ENCODE measurements around the gene DYNC1I1. TPM values are rescaled to one million over a fixed set of nuclear protein-coding genes. Genes with fewer than 3 reads are reported as not detected.

The DYNC1I1 gene
- total and polyA plus RNA-seq, 2 of the 13 experiments (the other 11 are each of a cell fraction or from before 2014, with no cell fraction given): not detected

DNA sequence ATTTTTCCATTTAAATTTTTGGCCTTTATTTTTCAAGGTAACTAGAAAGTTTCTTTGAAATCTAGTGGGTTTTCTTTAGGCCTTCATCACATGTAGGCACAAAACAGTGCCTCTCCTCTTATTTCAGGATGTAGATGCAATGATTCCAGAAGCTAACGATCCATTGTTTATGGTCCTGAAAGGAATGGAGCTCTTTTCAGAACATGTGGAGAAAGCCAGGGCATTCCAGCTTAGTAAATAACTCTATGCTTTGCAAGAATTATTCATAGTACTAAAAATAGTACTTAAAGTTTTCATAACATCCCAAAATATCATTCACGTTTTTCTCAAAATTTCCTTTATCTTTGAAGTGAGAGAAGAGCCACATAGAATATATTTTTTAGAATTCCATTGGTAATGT lies 91.3 kb downstream of the DYNC1I1 start:
- H3K4me2 ChIP-seq (ENCODE audit: low read depth, low read length): no peak overlapping the region
- ATAC-seq: no peak
- DNase-seq (ENCODE audit: low spot score): no peak
- ChIA-PET CTCF (ENCODE audit: low intra/inter-chr PET ratio, low total read pairs) (no interaction called here), POLR2A (no interaction called here)
- H3K4me3 ChIP-seq (replicated peaks in 1 of 3; ENCODE audit: insufficient read depth in 1 of 3, low read depth in 2 of 3, low read length in 3 of 3): no peak overlapping the region
- H3K27ac ChIP-seq (ENCODE audit: extremely low read length, insufficient read depth, low read length): no peak overlapping the region
- H3K9ac ChIP-seq (ENCODE audit: insufficient read depth, low read depth, low read length): no peak overlapping the region
- no peaks in the 10 kb centered on the region for H4K20me1 ChIP-seq (ENCODE audit: insufficient read depth, low read length)
- no TSS peak for BruUV-seq (replicated peaks)
- H2AFZ ChIP-seq (ENCODE audit: low read length): no peak overlapping the region
- H3K27me3 ChIP-seq (ENCODE audit: control insufficient read depth in 1 of 2, insufficient read depth in 2 of 2, low read length in 2 of 2): no peaks in the 10 kb centered on the region
- in situ Hi-C loops (cut with HindIII; ENCODE audit: extremely low pct_ligation_motif_present, low pct_unique_long_range_greater_than_20kb): loop anchor here (25.0 kb wide), 1 partner anchor 326 kb away; no protein-coding TSS in a partner anchor
- no peaks in the 10 kb centered on the region for H3K36me3 ChIP-seq (replicated peaks in 1 of 2; ENCODE audit: control insufficient read depth in 1 of 2, insufficient read depth in 2 of 2, low read length in 2 of 2)
- TF ChIP-seq HIVEP1 (CRISPR knock-in tag; IDR thresholded peaks at IDR 0.05) (no peak), ZNF343 (CRISPR knock-in tag; IDR thresholded peaks at IDR 0.05) (no peak), ZNF552 (CRISPR knock-in tag; IDR thresholded peaks at IDR 0.05; ENCODE audit: borderline replicate concordance) (no peak), ZNF296 (CRISPR knock-in tag; conservative IDR thresholded peaks at IDR 0.05) (no peak), SMC3 (IDR thresholded peaks at IDR 0.05; ENCODE audit: low read length) (no peak), PPARG (CRISPR knock-in tag; conservative IDR thresholded peaks at IDR 0.05) (no peak), HNF4G (IDR thresholded peaks at IDR 0.05; ENCODE audit: borderline replicate concordance, low read depth, low read length) (no peak), HNF4G (CRISPR knock-in tag; IDR thresholded peaks at IDR 0.05; ENCODE audit: borderline replicate concordance, low read depth) (no peak), ZNF883 (CRISPR knock-in tag; IDR thresholded peaks at IDR 0.05; ENCODE audit: not compliant biosample characterization) (no peak), RNF2 (conservative IDR thresholded peaks at IDR 0.05; ENCODE audit: low read depth) (no peak)
- TF ChIP-seq, protein P1, sequence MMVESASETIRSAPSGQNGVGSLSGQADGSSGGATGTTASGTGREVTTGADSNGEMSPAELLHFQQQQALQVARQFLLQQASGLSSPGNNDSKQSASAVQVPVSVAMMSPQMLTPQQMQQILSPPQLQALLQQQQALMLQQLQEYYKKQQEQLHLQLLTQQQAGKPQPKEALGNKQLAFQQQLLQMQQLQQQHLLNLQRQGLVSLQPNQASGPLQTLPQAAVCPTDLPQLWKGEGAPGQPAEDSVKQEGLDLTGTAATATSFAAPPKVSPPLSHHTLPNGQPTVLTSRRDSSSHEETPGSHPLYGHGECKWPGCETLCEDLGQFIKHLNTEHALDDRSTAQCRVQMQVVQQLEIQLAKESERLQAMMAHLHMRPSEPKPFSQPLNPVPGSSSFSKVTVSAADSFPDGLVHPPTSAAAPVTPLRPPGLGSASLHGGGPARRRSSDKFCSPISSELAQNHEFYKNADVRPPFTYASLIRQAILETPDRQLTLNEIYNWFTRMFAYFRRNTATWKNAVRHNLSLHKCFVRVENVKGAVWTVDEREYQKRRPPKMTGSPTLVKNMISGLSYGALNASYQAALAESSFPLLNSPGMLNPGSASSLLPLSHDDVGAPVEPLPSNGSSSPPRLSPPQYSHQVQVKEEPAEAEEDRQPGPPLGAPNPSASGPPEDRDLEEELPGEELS (CRISPR knock-in tag; IDR thresholded peaks at IDR 0.05): no peak
- WGBS (ENCODE audit: low lambda C conversion rate): 18% methylated on average over 2 of the region's 2 CpGs
- no peaks in the 10 kb centered on the region for H3K79me2 ChIP-seq (ENCODE audit: insufficient read depth, low read length)
- H3K9me3 ChIP-seq (ENCODE audit: low read length): no peaks in the 10 kb centered on the region
- no peaks in the 10 kb centered on the region for H3K4me1 ChIP-seq (ENCODE audit: insufficient read depth, low read length)
- no peak for FAIRE-seq
- intact Hi-C loops (cut with micrococcal nuclease; ENCODE audit: unreplicated experiment): no loop called here

Data from HepG2 (cell line).